ENCODE results near the gene CCDC15. TPM values are rescaled to one million over a fixed set of nuclear protein-coding genes. Genes with fewer than 3 reads are reported as not detected.

CCDC15 gene
- total and polyA plus RNA-seq, 2 experiments from 2014 or later = 2.9 to 3.3 TPM

- no peak for TF ChIP-seq CTCF (conservative IDR thresholded peaks at IDR 0.05; ENCODE audit: low read depth in 2 of 2)
- TF ChIP-seq JUNB (IDR thresholded peaks at IDR 0.05; ENCODE audit: unreplicated experiment) = no peak
Measured at GRCh38 chr11:125069008-125069407, 115.0 kb downstream of the CCDC15 start (continued).

GRCh38 chr11:125069796-125070195, 115.8 kb downstream of the CCDC15 start:
- no peak for DNase-seq (ENCODE audit: low spot score)
- ATAC-seq = no peak
- no peak overlapping the region for H2AFZ ChIP-seq
- TF ChIP-seq POLR2AphosphoS5 (IDR thresholded peaks at IDR 0.05; ENCODE audit: low read depth) = no peak
- TF ChIP-seq JUNB (IDR thresholded peaks at IDR 0.05; ENCODE audit: unreplicated experiment) = no peak
- no peak for TF ChIP-seq REST (IDR thresholded peaks at IDR 0.05; ENCODE audit: unreplicated experiment)
- TF ChIP-seq CREB1 (CRISPR knock-in tag; IDR thresholded peaks at IDR 0.05; ENCODE audit: low read depth) = no peak
- TF ChIP-seq ZNF114 (CRISPR knock-in tag; IDR thresholded peaks at IDR 0.05) = no peak
- TF ChIP-seq ZNF331 (CRISPR knock-in tag; IDR thresholded peaks at IDR 0.05; ENCODE audit: low read depth) = no peak
- no peak for TF ChIP-seq CTCF (conservative IDR thresholded peaks at IDR 0.05; ENCODE audit: low read depth in 2 of 2)
- TF ChIP-seq NANOG (IDR thresholded peaks at IDR 0.05; ENCODE audit: borderline replicate concordance) = no peak
- TF ChIP-seq ETS1 (IDR thresholded peaks at IDR 0.05) = no peak
- no peak for TF ChIP-seq ZNF462 (CRISPR knock-in tag; IDR thresholded peaks at IDR 0.05)
- no peak for TF ChIP-seq STAT1 (IDR thresholded peaks at IDR 0.05; ENCODE audit: unreplicated experiment)

More at GRCh38 chr11:125069796-125070195, 115.8 kb downstream of the CCDC15 start:
- H3F3A ChIP-seq (replicated peaks; ENCODE audit: low read depth) = no peaks in the 10 kb centered on the region
- Mint-ChIP-seq H3K4me1 (peaks cover 19% of the 10 kb centered on the region), H3K27ac (no peak overlapping the region), H3K36me3 (ENCODE audit: low read depth) (no peaks in the 10 kb centered on the region), H3K27me3 (ENCODE audit: insufficient read depth, low read depth, poor library complexity) (peaks cover 3% of the 10 kb centered on the region), H3K4me3 (no peak overlapping the region), H3K9me3 (no peaks in the 10 kb centered on the region)
- H3K27me3 ChIP-seq (ENCODE audit: insufficient read depth) = peaks cover 17% of the 10 kb centered on the region
- H3K9me2 ChIP-seq (ENCODE audit: insufficient read depth) = no peaks in the 10 kb centered on the region
- H3K4me2 ChIP-seq = no peak overlapping the region
- H3K79me2 ChIP-seq (replicated peaks; ENCODE audit: insufficient read depth) = no peaks in the 10 kb centered on the region
- no peak overlapping the region for H3K4me3 ChIP-seq
- H3K36me3 ChIP-seq (ENCODE audit: insufficient read depth) = no peaks in the 10 kb centered on the region
- H3K27ac ChIP-seq (ENCODE audit: low read depth) = no peak overlapping the region
- no peaks in the 10 kb centered on the region for H3K4me1 ChIP-seq (ENCODE audit: insufficient read depth)
- no peaks in the 10 kb centered on the region for H4K20me1 ChIP-seq (replicated peaks; ENCODE audit: insufficient read depth)
